Stimulated activated naive B cell treated with anti-CD40 and anti-IgM and Interleukin-4, amounts not matched to agents 10 μg/mL and 1 μg/mL and 100 μg/mL, for 72 hours (primary cell): Measurements from ENCODE around the gene BFSP2.
"Not testable (repeated sequence)": the region's sequence is repeated elsewhere in the genome, so short reads cannot be mapped to it uniquely, and the experiment has no call there.

Experiments used
- ATAC-seq, 2 donors: fragments of 150-1000 bp; cut with Tn5 transposase; replicated peaks; 2 replicates each; pipeline ENCODE4 v1.10.0; 2021; ENCODE audit warnings: moderate library complexity in 1 of 2
- DNase-seq: peaks from one replicate; pipeline ENCODE4 v3.0.0; 2021
- H3K27ac Mint-ChIP-seq: one replicate; pipeline ENCODE4 v1.8.0; 2022; ENCODE audit warnings: mild to moderate bottlenecking, mixed read lengths
- H3K27me3 Mint-ChIP-seq, 2 donors: one replicate each; pipeline ENCODE4 v1.8.0; 2022; ENCODE audit warnings: mixed read lengths in 2 of 2
- H3K36me3 Mint-ChIP-seq, 2 donors: one replicate each; pipeline ENCODE4 v1.8.0; 2022; ENCODE audit warnings: mixed read lengths in 2 of 2, mild to moderate bottlenecking in 1 of 2
- H3K4me1 Mint-ChIP-seq, 2 donors: one replicate each; pipeline ENCODE4 v1.8.0; 2022; ENCODE audit warnings: mixed read lengths in 2 of 2, mild to moderate bottlenecking in 1 of 2
- H3K4me3 Mint-ChIP-seq, 2 donors: one replicate each; pipeline ENCODE4 v1.8.0; 2022; ENCODE audit warnings: mild to moderate bottlenecking in 2 of 2, mixed read lengths in 2 of 2, moderate library complexity in 1 of 2
- H3K9me3 Mint-ChIP-seq, 2 donors: one replicate each; pipeline ENCODE4 v1.8.0; 2022; ENCODE audit warnings: mixed read lengths in 2 of 2, mild to moderate bottlenecking in 1 of 2

The BFSP2 gene

GRCh38 chr3:133466531-133467386, 66.9 kb downstream of the BFSP2 start:
- Mint-ChIP-seq H3K27ac (peak overlapping the region; percentile 38), H3K27me3 (no peaks in the 10 kb centered on the region), H3K4me3 (peak overlapping the region in 1 of 2 donors; percentile 5), H3K9me3 (no peaks in the 10 kb centered on the region), H3K36me3 (no peaks in the 10 kb centered on the region), H3K4me1 (peaks cover 45 to 69% of the 10 kb centered on the region in 2 donors)
- ATAC-seq (peak; percentile 46 to 54), DNase-seq (no peak)

DNA sequence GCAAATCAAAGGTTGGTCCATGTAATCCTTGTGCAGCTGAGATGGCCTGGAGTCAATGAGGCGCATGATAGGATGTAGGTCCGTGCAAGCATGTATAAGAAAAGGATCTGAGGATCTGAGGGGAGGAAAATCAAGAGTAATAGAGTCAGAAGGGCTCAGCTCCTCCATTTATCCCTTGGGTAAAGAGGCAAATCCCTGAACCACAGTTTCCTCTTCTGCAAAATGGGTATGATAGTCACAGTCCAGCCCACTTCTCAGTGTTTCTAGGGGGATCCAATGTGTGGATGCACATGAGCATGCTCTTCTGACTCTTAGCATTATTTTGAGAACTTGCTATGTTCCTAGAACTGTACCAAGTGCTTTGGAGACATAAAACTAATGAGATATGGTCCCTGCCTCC, 67.9 kb downstream of the BFSP2 start:
- H3K27ac Mint-ChIP-seq: no peak overlapping the region
- no peak overlapping the region for H3K4me3 Mint-ChIP-seq
- no peaks in the 10 kb centered on the region for H3K9me3 Mint-ChIP-seq
- H3K4me1 Mint-ChIP-seq: peaks cover 45 to 76% of the 10 kb centered on the region in 2 donors
- H3K36me3 Mint-ChIP-seq: no peaks in the 10 kb centered on the region
- no peak for DNase-seq
- no peaks in the 10 kb centered on the region for H3K27me3 Mint-ChIP-seq
- no peak for ATAC-seq

DNA sequence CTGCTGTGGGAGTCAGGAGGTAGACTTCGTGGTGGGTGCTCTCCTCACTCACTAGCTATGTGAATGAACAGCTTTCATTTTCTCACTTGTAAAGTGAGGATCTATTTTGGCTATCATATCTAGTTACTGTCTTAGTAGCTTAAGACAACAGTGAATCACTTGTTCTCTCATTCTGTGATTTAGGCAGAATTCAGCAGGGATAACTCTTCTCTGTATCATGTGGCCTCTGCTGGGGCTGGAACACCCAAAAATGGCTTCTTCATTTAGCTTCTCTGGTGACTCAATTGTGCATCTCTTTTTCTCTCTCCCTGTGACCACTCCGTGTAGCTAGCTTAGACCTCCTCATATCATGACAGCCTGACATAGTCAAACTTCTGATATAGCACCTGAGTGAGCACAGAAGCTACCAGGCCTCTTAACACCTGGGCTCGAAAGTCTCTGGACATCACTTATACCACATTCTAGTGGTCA, 68.4 kb downstream of the BFSP2 start:
- Mint-ChIP-seq H3K4me3 (no peak overlapping the region), H3K36me3 (no peaks in the 10 kb centered on the region), H3K9me3 (no peaks in the 10 kb centered on the region), H3K27ac (peak overlapping the region; percentile 1), H3K4me1 (peaks cover 44 to 71% of the 10 kb centered on the region in 2 donors), H3K27me3 (no peaks in the 10 kb centered on the region)
- ATAC-seq (no peak), DNase-seq (no peak)

- Mint-ChIP-seq H3K9me3 (no peaks in the 10 kb centered on the region), H3K4me1 (peaks cover 40 to 66% of the 10 kb centered on the region in 2 donors), H3K27ac (no peak overlapping the region), H3K36me3 (no peaks in the 10 kb centered on the region), H3K4me3 (peak overlapping the region in 1 of 2 donors; percentile 33), H3K27me3 (no peaks in the 10 kb centered on the region)
- ATAC-seq (peak; percentile 72 to 75), DNase-seq (no peak)
Observed at GRCh38 chr3:133469140-133469731, 69.4 kb downstream of the BFSP2 start.

DNA sequence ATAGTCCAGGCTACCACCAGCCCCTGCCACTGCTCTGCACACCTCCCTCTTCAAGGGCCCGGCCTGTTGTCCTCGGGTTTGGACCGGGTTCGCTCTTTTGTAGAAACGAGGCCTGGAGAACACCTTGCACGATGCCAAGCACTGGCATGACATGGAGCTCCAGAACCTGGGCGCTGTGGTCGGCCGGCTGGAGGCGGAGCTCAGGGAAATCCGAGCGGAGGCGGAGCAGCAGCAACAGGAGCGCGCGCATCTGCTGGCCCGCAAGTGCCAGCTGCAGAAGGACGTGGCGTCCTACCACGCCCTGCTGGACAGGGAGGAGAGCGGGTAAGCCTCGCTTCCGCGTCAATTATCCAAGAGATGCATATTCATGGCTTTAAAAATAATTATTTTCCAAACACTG, 72.4 kb downstream of the BFSP2 start:
- Mint-ChIP-seq H3K27me3 (no peaks in the 10 kb centered on the region), H3K9me3 (no peaks in the 10 kb centered on the region), H3K27ac (no peak overlapping the region), H3K4me1 (peaks cover 63 to 81% of the 10 kb centered on the region in 2 donors), H3K4me3 (no peak overlapping the region), H3K36me3 (no peaks in the 10 kb centered on the region)
- no peak for ATAC-seq
- no peak for DNase-seq

DNA sequence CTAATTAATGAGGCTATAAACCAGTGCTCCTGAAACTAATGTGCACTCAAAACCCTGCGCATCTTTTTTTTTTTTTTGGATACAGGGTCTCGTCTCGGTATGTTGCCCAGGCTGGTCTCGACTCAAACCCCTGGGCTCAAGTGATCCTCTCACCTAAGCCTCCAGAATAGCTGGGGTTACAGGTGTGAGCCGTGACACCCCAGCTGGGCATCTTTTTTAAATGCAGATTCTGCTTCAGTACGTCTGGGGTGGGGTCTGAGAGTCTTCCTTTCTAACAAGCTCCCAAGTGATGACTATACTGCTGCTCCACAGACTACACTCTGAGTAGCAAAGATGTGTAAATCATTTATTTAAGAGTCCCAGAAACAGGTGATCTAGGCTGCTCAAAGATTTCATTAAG, 73.0 kb downstream of the BFSP2 start:
- Mint-ChIP-seq H3K9me3 (no peaks in the 10 kb centered on the region), H3K27me3 (no peaks in the 10 kb centered on the region), H3K27ac (no peak overlapping the region), H3K36me3 (no peaks in the 10 kb centered on the region), H3K4me3 (no peak overlapping the region), H3K4me1 (peaks cover 61 to 81% of the 10 kb centered on the region in 2 donors)
- no peak for DNase-seq
- no peak for ATAC-seq

DNA sequence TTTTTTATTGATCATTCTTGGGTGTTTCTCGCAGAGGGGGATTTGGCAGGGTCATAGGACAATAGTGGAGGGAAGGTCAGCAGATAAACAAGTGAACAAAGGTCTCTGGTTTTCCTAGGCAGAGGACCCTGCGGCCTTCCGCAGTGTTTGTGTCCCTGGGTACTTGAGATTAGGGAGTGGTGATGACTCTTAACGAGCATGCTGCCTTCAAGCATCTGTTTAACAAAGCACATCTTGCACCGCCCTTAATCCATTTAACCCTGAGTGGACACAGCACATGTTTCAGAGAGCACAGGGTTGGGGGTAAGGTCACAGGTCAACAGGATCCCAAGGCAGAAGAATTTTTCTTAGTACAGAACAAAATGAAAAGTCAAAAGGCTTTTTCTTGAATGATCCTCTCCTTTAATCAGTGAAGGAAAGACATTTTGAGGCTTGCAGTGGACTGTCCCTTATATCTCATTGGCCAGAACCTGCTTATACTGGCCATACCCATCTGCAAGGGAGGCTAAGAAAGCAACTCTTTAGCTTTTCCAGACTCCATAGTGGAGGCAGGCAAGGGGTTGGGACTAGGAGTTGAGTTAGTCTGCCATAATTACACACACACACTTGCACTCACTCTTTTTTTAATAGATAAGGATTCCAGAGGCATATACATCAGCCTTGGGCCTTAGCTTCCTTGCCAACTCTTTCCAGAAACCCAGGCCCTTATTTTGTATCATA, 73.8 kb downstream of the BFSP2 start:
- not testable (repeated sequence) for ATAC-seq, H3K27ac Mint-ChIP-seq, H3K27me3 Mint-ChIP-seq, H3K4me3 Mint-ChIP-seq, DNase-seq, H3K9me3 Mint-ChIP-seq, H3K36me3 Mint-ChIP-seq
- H3K4me1 Mint-ChIP-seq: peaks cover 62 to 81% of the 10 kb centered on the region in 2 donors

- H3K4me3 Mint-ChIP-seq: no peak overlapping the region
- no peaks in the 10 kb centered on the region for H3K27me3 Mint-ChIP-seq
- H3K9me3 Mint-ChIP-seq: no peaks in the 10 kb centered on the region
- DNase-seq (no peak), ATAC-seq (no peak)
- H3K36me3 Mint-ChIP-seq: no peaks in the 10 kb centered on the region
- H3K4me1 Mint-ChIP-seq: peaks cover 61 to 79% of the 10 kb centered on the region in 2 donors
- H3K27ac Mint-ChIP-seq: no peak overlapping the region
Observed at GRCh38 chr3:133474251-133474801, 74.5 kb downstream of the BFSP2 start.

DNA sequence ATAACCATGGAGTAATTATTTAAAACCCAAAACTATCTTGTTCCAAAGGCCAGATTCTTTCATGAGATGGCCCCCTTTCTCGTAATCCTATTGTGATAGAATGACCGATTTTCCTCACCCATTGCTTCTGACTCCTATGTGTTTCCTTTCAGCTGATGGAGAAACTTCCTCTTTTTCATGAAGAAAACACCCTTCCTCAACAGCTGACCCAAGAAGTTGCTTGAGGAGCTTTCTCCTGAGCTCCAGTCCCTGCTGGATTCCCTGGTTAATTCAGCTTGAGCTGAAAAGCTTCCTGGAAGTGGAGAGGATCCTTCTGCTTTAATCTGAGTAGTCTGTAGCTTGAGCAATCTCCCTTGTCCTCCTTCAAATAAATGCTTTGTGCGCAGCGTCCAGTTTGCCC, 75.0 kb downstream of the BFSP2 start:
- Mint-ChIP-seq H3K4me3 (peak overlapping the region; percentile 14 to 24), H3K36me3 (no peaks in the 10 kb centered on the region), H3K27me3 (no peaks in the 10 kb centered on the region), H3K27ac (peak overlapping the region; percentile 76), H3K4me1 (peaks cover 57 to 74% of the 10 kb centered on the region in 2 donors), H3K9me3 (no peaks in the 10 kb centered on the region)
- ATAC-seq (peak in 1 of 2 donors; percentile 3), DNase-seq (no peak)

DNA sequence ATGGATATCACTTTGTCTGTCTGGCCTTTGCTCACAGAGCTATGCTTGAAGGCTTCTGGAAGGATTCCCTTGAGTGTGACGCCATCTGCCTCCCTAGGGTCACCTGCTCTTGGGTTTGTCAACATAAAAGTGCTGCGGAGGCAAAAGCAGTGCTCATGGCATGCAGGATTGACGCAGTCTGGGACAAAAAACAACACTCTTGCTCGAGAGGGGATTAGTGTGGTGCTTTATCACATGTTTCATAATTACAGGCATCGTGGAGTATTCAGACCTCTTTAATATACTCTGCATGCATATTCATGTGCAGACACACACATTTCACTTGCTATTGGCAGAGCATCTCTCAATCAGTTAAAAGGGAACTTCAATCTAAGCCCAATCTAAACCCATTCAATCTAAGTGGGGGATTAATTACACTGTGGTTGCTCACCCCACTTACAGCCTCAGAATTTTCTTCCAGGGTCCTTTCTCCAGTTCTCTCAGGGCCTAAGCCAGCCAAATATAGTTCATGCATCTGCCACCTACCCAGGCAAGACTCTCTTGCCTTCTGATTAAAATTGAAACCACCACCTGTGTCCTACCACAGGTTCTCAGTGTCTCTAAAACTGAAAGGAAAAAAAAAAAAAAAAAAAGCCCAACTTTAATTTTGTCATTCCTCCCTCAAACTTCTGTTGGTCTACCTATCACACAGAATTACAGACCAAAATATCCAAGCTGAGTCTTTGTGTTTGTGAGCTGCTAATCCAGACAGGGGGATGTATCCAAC, 75.6 kb downstream of the BFSP2 start:
- peak; percentile 43 for DNase-seq
- no peaks in the 10 kb centered on the region for H3K36me3 Mint-ChIP-seq
- peaks cover 60 to 73% of the 10 kb centered on the region in 2 donors for H3K4me1 Mint-ChIP-seq
- peak overlapping the region; percentile 14 to 24 for H3K4me3 Mint-ChIP-seq
- ATAC-seq: peak; percentile 94 to 97
- peak overlapping the region; percentile 76 for H3K27ac Mint-ChIP-seq
- H3K9me3 Mint-ChIP-seq: no peaks in the 10 kb centered on the region
- no peaks in the 10 kb centered on the region for H3K27me3 Mint-ChIP-seq

DNA sequence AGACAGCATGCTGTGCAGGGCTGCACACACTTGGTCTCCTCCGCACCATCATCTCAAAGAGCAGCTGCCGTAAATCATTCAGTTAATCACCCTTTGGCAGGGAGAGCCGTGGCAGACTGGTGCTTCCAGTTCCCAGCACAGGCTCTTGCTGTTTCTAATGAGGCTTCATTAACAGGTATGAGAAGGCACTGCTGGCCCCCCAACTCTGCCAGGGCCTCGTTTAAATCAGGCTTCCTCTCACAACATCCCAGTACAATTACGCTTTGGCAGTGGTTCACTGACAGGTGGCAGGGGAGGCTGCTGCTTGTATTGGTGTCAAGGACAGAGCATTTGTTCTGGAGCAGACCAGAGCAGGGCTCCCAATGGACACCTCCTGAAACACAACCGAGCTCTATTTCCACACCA, 77.1 kb downstream of the BFSP2 start:
- ATAC-seq: no peak
- Mint-ChIP-seq H3K4me1 (peaks cover 59 to 76% of the 10 kb centered on the region in 2 donors), H3K27ac (peak overlapping the region; percentile 63), H3K4me3 (no peak overlapping the region), H3K9me3 (no peaks in the 10 kb centered on the region), H3K27me3 (no peaks in the 10 kb centered on the region), H3K36me3 (no peaks in the 10 kb centered on the region)
- DNase-seq: no peak

- no peaks in the 10 kb centered on the region for H3K36me3 Mint-ChIP-seq
- H3K4me1 Mint-ChIP-seq: peaks cover 59 to 74% of the 10 kb centered on the region in 2 donors
- H3K27me3 Mint-ChIP-seq: no peaks in the 10 kb centered on the region
- H3K4me3 Mint-ChIP-seq: no peak overlapping the region
- DNase-seq (no peak), ATAC-seq (peak; percentile 22 to 46)
- peak overlapping the region; percentile 51 for H3K27ac Mint-ChIP-seq
- no peaks in the 10 kb centered on the region for H3K9me3 Mint-ChIP-seq
Observed at GRCh38 chr3:133477487-133477886, 77.6 kb downstream of the BFSP2 start.

GRCh38 chr3:133478624-133479023, 78.8 kb downstream of the BFSP2 start:
- Mint-ChIP-seq H3K27me3 (no peaks in the 10 kb centered on the region), H3K4me3 (no peak overlapping the region), H3K9me3 (peaks cover 0 to 2% of the 10 kb centered on the region in 2 donors), H3K4me1 (peaks cover 58 to 74% of the 10 kb centered on the region in 2 donors), H3K36me3 (peaks cover 0 to 3% of the 10 kb centered on the region in 2 donors), H3K27ac (no peak overlapping the region)
- DNase-seq (no peak), ATAC-seq (no peak)
